ENCODE results near the gene PINLYP.

Gene PINLYP

DNA sequence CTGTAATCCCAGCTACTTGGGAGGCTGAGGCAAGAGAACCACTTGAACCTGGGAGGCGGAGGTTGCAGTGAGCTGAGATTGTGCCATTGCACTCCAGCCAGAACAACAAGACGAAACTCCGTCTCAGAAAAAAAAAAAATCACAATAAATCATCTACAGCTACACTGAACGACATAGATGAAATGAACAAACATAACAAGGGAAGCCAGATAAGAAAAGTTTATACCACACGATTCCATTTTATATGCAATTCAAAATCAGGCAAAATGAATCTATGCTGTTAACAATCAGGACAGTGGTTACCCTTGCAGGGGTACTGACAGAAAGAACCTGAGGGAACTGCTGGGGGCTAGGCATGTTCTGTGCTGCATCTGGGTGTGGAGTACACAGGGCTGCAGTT, 5.9 kb upstream of the PINLYP start:
- no peak for TF ChIP-seq CTCF (IDR thresholded peaks at IDR 0.05; ENCODE audit: low read depth, low read length)
- H3K4me3 ChIP-seq (ENCODE audit: low read depth, low read length) = no peak overlapping the region
- in situ Hi-C loops (cut with HindIII; ENCODE audit: low sequenced_read_pairs) = no loop called here
- DNase-seq (ENCODE audit: low read depth, low spot score) = no peak

DNA sequence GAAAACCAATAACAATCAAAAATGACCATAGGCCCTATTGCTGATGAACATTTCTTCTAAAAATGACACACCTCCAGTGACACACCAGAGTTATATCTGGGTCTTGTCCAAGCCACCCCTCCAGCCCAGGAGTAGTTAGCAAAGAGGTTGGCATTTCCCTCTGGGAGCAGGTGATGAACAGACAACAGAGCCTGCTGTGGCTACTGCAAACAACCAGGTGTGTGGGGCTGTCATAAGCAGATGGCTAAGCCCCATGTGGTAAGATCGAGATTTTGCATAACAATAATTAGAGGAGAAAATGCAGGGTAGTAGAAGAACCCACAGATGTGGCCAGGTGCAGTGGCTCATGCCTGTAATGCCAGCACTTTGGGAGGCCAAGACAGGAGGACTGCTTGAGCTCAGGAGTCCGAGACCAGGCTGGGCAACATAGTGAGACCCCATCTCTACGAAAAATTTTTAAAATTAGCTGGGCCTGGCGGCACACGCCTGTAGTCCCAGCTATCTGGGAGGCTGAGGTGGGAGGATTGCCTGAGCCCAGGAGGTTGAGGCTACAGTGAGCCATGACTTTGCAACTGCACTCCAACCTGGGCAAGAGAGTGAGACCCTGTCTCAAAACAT, 5.3 kb upstream of the PINLYP start:
- H3K4me3 ChIP-seq (ENCODE audit: low read depth, low read length) = no peak overlapping the region
- TF ChIP-seq CTCF (IDR thresholded peaks at IDR 0.05; ENCODE audit: low read depth, low read length) = no peak
- DNase-seq (ENCODE audit: low read depth, low spot score) = no peak
- in situ Hi-C loops (cut with HindIII; ENCODE audit: low sequenced_read_pairs) = no loop called here

DNA sequence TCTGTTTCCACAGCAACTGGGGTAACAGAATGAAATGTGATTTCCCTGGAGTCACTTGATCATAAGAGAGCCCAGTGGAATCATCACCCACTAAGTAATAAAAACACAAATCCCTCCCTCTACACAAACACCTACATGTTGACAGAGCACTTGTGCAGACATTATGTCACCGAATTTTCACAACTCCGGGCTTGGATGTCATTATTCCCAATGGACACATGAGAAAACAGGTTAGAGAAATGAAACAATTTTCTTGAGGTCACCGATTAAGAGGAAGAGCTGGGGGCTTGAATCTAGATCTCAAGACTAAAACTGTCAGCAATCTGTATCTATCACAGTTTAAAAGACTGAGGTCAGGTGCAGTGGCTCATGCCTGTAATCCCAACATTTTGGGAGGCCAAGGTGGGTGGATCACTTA, 3.4 kb upstream of the PINLYP start:
- in situ Hi-C loops (cut with HindIII; ENCODE audit: low sequenced_read_pairs) = no loop called here

GRCh38 chr19:43574424-43575155, 1.0 kb upstream of the PINLYP start:
- in situ Hi-C loops (cut with HindIII; ENCODE audit: low sequenced_read_pairs) = no loop called here
- TF ChIP-seq CTCF (IDR thresholded peaks at IDR 0.05; ENCODE audit: low read depth, low read length) = no peak
- DNase-seq (ENCODE audit: low read depth, low spot score) = peak; percentile 52
- H3K4me3 ChIP-seq (ENCODE audit: low read depth, low read length) = peak overlapping the region; percentile 88

More for the DNA sequence above, 3.4 kb upstream of the PINLYP start:
- no peak overlapping the region for H3K4me3 ChIP-seq (ENCODE audit: low read depth, low read length)
- no peak for TF ChIP-seq CTCF (IDR thresholded peaks at IDR 0.05; ENCODE audit: low read depth, low read length)
- DNase-seq (ENCODE audit: low read depth, low spot score) = no peak

GRCh38 chr19:43575955-43576878, 616 bp downstream of the PINLYP start:
- TF ChIP-seq CTCF (IDR thresholded peaks at IDR 0.05; ENCODE audit: low read depth, low read length) = no peak
- H3K4me3 ChIP-seq (ENCODE audit: low read depth, low read length) = peak overlapping the region; percentile 30
- no peak for DNase-seq (ENCODE audit: low read depth, low spot score)
- in situ Hi-C loops (cut with HindIII; ENCODE audit: low sequenced_read_pairs) = no loop called here

GRCh38 chr19:43578787-43579186, 3.2 kb downstream of the PINLYP start:
- no peak for TF ChIP-seq CTCF (IDR thresholded peaks at IDR 0.05; ENCODE audit: low read depth, low read length)
- H3K4me3 ChIP-seq (ENCODE audit: low read depth, low read length) = no peak overlapping the region
- in situ Hi-C loops (cut with HindIII; ENCODE audit: low sequenced_read_pairs) = no loop called here
- no peak for DNase-seq (ENCODE audit: low read depth, low spot score)
